ENCODE data around the gene NEUROD1. TPM values are rescaled to one million over a fixed set of nuclear protein-coding genes. Genes with fewer than 3 reads are reported as not detected.

Gene NEUROD1
- total RNA-seq, 2 experiments from 2014 or later, result not detected

DNA sequence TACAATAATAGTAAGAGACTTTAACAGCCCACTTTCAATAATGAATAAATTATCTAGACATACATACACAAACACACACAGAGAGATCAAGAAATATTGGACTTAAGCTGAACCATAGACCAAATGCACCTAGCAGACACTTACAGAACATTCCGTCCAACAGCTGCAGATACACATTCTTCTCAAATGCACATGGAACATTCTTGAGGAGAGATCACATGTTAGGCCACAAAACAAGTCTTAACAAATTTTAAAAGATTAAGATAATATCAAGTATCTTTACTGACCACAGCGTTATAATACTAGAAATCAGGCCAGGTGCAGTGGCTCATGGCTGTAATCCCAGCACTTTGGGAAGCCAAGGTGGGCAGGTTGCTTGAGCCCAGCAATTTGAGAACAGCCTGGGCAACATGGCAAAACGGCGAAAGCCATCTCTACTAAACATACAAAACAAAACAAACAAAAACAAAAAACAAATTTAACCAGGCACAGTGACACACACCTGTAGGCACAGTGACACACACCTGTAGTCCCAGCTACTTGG is 30.8 kb downstream of the NEUROD1 start:
- Mint-ChIP-seq H3K27ac (no peak overlapping the region), H3K9me3 (no peaks in the 10 kb centered on the region), H3K36me3 (ENCODE audit: low read depth) (no peaks in the 10 kb centered on the region), H3K27me3 (peaks cover 37% of the 10 kb centered on the region), H3K4me3 (no peak overlapping the region), H3K4me1 (ENCODE audit: low read depth) (no peaks in the 10 kb centered on the region)
- POLR2A ChIA-PET, result no interaction called here
- intact Hi-C loops (cut with micrococcal nuclease), result no loop called here
- ATAC-seq (no peak), DNase-seq (no peak)
- CTCF ChIA-PET, result interaction anchor here (1.1 kb wide), 1 partner anchor 66 kb away, joined by 5 read pairs; no protein-coding TSS in a partner anchor
- TF ChIP-seq, protein P1, sequence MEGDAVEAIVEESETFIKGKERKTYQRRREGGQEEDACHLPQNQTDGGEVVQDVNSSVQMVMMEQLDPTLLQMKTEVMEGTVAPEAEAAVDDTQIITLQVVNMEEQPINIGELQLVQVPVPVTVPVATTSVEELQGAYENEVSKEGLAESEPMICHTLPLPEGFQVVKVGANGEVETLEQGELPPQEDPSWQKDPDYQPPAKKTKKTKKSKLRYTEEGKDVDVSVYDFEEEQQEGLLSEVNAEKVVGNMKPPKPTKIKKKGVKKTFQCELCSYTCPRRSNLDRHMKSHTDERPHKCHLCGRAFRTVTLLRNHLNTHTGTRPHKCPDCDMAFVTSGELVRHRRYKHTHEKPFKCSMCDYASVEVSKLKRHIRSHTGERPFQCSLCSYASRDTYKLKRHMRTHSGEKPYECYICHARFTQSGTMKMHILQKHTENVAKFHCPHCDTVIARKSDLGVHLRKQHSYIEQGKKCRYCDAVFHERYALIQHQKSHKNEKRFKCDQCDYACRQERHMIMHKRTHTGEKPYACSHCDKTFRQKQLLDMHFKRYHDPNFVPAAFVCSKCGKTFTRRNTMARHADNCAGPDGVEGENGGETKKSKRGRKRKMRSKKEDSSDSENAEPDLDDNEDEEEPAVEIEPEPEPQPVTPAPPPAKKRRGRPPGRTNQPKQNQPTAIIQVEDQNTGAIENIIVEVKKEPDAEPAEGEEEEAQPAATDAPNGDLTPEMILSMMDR (IDR thresholded peaks at IDR 0.05), result no peak

GRCh38 chr2:181648478-181649155 is 31.7 kb downstream of the NEUROD1 start:
- no peaks in the 10 kb centered on the region for H3K4me1 Mint-ChIP-seq (ENCODE audit: low read depth)
- ATAC-seq (no peak), DNase-seq (no peak)
- CTCF ChIA-PET, result interaction anchor here (1.1 kb wide), 1 partner anchor 67 kb away, joined by 5 read pairs; no protein-coding TSS in a partner anchor
- H3K9me3 Mint-ChIP-seq, result no peaks in the 10 kb centered on the region
- H3K27ac Mint-ChIP-seq, result no peak overlapping the region
- TF ChIP-seq, protein P1 (IDR thresholded peaks at IDR 0.05), result no peak
- intact Hi-C loops (cut with micrococcal nuclease), result no loop called here
- no peaks in the 10 kb centered on the region for H3K36me3 Mint-ChIP-seq (ENCODE audit: low read depth)
- POLR2A ChIA-PET, result no interaction called here
- H3K4me3 Mint-ChIP-seq, result no peak overlapping the region
- H3K27me3 Mint-ChIP-seq, result peaks cover 37% of the 10 kb centered on the region

DNA sequence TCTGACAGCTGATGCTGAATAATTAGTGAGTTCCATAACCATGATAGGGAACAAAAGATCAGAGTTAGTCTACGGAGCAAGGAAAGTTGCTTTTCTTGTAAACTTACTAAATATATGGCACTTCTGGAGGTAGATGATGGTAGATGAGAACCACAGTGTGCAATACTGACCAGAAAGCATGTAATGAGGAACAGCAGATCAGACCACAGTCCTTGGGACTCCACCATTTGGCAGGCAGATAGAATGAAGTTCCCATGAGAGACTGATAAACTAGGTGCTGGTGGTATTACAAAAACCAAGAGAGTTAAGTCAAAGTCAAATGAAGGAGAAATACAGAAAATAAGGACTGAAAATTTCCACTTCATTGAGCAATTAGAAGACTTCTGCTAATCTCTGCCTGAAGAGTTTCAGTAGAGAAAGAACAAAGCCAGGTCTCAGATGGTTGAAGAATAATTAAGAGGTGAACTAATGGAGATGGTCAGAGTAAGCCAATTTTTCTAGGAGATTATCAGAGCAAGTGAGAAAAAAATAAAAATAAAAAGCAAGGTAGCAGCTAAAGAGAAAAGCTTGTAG is 33.8 kb downstream of the NEUROD1 start:
- DNase-seq, result no peak
- H3K4me1 Mint-ChIP-seq (ENCODE audit: low read depth), result no peaks in the 10 kb centered on the region
- TF ChIP-seq, protein P1 (IDR thresholded peaks at IDR 0.05), result no peak
- no peaks in the 10 kb centered on the region for H3K9me3 Mint-ChIP-seq
- no peaks in the 10 kb centered on the region for H3K36me3 Mint-ChIP-seq (ENCODE audit: low read depth)
- CTCF ChIA-PET, result interaction anchor here (0.8 to 0.9 kb wide), 3 partner anchors 9 to 632 kb away, joined by 3 read pairs; no protein-coding TSS in a partner anchor
- POLR2A ChIA-PET, result no interaction called here
- no peak overlapping the region for H3K4me3 Mint-ChIP-seq
- intact Hi-C loops (cut with micrococcal nuclease), result no loop called here
- ATAC-seq, result no peak
- H3K27ac Mint-ChIP-seq, result no peak overlapping the region
- peaks cover 31% of the 10 kb centered on the region for H3K27me3 Mint-ChIP-seq

DNA sequence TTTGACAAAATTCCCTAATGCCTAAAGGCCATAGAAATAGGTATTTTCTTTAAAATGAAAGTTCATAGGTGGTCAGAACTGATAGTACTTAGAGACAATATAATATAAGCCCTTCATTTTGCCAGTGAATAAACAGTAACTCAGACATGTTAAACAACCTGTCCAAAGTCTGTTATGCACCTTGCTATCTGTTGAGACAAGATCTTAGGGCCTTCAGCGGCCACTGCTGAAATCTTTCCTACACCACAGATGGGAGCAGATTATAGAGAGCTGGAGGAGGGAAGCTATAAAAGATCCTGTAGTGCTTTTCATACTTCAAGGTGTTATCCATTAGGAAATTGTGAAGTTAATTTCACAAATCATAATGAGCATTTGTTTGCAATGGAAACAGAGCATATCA is 37.2 kb downstream of the NEUROD1 start:
- no peak for ATAC-seq
- ChIA-PET CTCF (interaction anchor here (1.8 kb wide), 1 partner anchor 13 kb away, joined by 6 read pairs; the partner anchor contains the start of gene CERKL), POLR2A (no interaction called here)
- Mint-ChIP-seq H3K4me1 (ENCODE audit: low read depth) (no peaks in the 10 kb centered on the region), H3K27ac (no peak overlapping the region), H3K4me3 (no peak overlapping the region), H3K27me3 (peaks cover 23% of the 10 kb centered on the region), H3K9me3 (no peaks in the 10 kb centered on the region), H3K36me3 (ENCODE audit: low read depth) (no peaks in the 10 kb centered on the region)
- intact Hi-C loops (cut with micrococcal nuclease), result no loop called here
- TF ChIP-seq, protein P1 (IDR thresholded peaks at IDR 0.05), result no peak
- DNase-seq, result no peak

GRCh38 chr2:181642086-181642485 is 38.2 kb downstream of the NEUROD1 start:
- H3K36me3 Mint-ChIP-seq (ENCODE audit: low read depth), result no peaks in the 10 kb centered on the region
- peaks cover 17% of the 10 kb centered on the region for H3K27me3 Mint-ChIP-seq
- no peaks in the 10 kb centered on the region for H3K9me3 Mint-ChIP-seq
- ChIA-PET CTCF (interaction anchor here (0.7 to 2.4 kb wide), 3 partner anchors 11 to 73 kb away, joined by 3 to 8 read pairs (median 3); no protein-coding TSS in a partner anchor), POLR2A (no interaction called here)
- H3K27ac Mint-ChIP-seq, result no peak overlapping the region
- no peak for DNase-seq
- H3K4me1 Mint-ChIP-seq (ENCODE audit: low read depth), result no peaks in the 10 kb centered on the region
- intact Hi-C loops (cut with micrococcal nuclease), result no loop called here
- TF ChIP-seq, protein P1 (IDR thresholded peaks at IDR 0.05), result no peak
- no peak for ATAC-seq
- H3K4me3 Mint-ChIP-seq, result no peak overlapping the region
